GM19324 (cell line): ENCODE measurements around the gene FERMT3.

ENCODE experiments used
- ATAC-seq: cut with Tn5 transposase; IDR thresholded peaks from one replicate; pipeline ENCODE4 v1.9.1; 2021; ENCODE audit warnings: mild to moderate bottlenecking, moderate library complexity; ENCODE audit not compliant: unreplicated experiment, low FRiP score

Gene FERMT3

DNA sequence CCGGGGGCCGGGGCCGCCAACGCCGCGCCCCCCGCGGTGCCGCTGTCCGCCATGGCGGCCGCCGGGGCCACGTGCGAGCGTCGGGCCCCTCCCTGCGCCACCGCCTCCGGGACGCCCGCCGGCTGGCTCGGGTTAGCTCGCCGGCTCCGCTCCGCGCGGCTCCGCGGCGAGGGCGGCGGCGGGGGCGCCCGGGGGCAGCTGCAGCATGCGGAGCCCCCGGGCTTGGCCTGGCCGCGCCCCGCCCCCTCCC, 40.0 kb downstream of the FERMT3 start:
- peak; percentile 16 for ATAC-seq

DNA sequence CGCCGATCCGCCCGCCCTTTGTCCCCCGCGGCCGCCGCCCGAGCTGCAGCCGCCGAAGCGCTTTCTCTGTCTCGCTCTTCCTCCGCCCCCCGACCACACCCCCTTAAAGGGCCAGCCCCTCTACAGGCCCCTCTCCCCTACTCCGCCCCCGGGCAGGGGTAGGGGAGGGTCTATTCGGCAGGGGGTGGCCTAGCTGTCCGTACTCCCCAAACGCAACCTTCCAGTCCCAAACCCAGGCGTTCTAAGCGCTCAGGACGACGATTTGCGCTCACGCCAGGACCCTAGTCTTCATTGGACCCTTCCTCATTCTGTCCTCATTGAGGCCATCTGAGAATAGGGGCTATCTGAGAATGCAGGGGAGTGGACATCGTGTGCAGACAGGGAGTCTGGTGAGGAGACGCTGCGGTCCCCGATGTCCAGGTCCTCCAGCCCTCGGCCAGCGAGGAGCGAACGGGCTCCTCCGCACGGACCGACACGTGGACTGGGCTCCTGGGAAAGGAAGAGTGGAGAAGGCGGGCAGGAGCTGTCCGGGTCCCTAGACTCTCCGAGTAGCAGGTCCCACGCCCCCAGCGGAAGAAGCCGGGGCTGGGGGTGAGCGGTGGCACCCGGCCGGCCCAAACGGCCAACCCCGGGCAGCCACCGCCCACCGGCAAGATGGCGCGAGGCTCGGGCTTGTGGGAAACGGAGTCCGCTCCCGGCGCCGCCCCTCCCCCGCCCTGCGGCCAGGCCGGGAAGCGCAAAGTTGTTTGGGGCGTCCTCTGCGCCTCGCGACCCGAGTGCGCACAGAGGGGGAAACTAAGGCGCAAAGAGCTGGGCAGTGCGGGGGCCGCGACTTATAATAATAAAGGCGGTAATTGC, 40.6 kb downstream of the FERMT3 start, which contains the start of gene PPP1R14B:
TSS of gene PPP1R14B (minus strand) at position 73 of the 858 bp plus-strand sequence. CDS start 270 bp downstream, outside the sequence.
- ATAC-seq = peak; percentile 37

DNA sequence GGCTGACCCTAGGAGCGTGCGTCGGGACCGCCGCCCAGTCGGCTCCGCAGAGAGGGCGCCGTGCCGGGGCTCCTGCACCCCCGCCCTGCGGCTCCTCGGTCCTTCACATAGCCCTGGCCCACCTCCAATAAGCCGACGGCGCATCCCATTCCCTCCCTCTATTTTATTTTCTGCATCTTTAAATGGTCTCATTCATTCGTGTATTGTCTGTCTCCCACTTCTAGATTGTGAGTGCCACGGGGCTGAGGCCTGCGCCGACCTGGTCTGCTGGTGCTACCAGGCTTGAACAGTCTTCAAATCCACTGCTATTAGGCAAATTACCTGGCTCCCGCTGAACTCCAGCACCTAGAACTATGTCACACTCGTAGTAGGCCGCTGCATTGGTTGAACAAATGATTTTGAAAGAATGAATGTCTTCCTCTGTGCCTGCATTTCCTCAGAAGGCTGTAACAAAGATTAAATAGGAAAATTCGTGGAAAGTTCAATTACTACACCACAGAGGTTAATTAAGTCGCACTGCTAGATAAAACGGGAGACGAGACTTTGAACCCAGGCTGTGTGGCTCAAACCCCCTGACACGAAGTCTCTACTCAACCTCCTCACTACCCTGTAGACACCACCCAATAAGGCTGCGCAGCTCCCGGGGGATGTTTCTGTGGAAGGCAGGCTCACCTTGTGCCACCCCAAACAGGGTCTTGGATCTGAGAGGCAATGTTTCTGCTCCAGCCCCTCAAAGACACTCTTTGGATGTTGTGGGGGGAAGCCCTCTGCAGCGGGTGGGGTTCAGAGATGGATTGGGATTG, 41.4 kb downstream of the FERMT3 start:
- ATAC-seq = no peak

DNA sequence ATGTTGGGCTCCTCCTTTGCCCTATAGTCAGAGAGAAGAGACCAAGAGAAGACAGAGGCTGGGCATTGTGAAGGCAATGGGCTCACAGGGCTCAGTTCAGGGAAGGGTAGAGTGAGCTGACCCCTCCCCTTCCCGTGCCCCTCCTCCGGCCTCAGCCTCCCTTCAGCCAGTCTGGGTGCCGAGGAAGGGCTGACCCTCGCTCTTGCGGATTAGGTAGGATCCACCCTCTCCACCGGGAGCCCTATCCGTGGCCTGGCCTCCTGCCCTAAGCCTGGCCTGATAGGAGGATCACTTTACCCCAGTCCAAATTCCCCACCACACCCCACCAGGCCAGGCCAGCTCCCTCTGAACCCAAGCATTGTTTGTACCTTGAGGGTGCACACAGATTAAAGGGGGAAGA, 42.1 kb downstream of the FERMT3 start:
- no peak for ATAC-seq

DNA sequence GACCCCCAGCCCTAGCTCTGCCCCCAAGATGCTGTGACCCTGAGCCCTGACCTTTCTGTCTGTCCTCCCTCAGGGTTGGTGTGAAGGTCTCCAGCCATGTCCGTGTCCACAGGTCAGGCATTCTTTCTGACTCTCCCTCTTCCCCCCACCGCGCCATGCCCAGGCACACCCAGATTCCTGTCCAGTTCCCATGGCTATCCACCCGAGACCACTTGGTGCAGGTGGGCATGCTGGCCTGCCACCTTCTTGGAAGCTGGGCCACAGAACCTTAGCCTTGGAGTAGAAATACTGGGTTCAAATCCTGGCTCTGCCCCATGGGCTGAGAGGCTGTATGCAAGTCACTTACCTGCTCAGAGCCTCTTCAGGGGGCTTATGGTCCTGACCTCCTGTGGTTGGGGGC, 42.5 kb downstream of the FERMT3 start:
- no peak for ATAC-seq

DNA sequence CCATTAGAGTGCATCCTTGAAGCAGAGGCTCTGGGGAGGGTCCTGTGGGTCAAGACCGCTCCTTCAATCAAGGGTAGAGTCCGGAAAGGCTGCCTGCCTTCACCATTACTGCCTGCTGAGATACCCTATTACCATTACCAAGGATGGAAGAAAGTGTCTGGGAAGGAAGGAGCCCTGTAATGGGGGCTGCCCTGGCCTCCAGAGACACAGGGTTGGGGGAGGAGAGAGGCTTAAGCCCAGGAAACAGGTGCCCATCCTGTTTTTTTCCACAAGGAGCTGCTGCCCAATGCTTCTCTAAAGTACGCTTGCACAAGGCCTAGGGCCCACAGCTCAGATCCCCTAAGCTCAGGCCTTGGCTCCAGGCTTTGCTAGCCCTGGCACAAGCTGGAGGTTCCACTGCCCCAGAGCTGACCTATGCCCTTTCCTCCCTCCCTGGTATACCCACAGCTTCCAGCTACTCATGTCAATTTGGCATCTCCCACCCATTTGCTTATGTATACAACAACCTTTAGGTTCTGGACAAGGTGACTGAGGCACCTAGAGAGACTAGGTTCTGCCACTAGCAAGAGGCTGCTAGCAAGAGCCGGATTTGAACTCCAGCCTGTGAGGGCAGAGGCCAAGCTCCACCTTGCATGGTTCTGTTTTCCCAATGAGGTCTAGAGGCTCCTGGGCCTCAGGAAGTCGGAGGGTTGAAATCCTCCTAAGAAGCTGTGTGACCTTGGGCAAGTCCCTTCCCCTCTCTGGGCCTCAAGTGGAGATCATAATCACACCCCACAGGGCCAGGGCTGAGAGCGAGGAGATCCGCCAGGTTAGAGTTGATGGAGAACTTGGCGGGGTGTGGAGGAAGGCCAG, 43.3 kb downstream of the FERMT3 start:
- no peak for ATAC-seq

DNA sequence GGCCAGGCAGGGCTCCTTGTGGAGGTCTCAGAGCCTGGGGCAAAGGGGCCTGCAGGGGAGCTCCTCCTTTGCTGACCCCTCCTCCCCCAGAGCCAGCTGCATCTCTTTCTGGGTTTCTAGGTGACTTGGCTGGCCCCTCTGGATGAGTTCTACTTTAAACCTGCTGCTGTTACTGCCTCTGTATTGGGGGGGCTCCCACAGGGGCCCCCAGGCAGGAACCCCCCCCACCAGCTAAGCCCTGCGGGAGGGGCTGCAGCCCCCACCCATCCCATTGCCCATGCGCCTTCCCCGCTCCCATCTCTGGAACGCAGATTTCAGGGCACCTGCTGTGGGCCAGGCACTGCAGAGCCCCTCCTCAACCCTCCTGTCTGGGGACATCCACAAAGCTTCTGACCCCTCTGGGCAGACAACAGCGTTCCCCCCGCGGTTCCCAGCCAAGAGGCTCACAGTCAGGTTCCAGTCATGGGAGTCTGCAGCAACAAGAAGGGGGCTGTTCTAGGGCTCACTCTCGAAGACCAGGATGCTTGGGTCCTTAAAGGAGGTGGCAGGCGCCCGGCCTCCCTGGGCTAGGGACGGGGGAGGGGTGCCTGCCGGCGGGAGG, 44.0 kb downstream of the FERMT3 start:
- no peak for ATAC-seq

DNA sequence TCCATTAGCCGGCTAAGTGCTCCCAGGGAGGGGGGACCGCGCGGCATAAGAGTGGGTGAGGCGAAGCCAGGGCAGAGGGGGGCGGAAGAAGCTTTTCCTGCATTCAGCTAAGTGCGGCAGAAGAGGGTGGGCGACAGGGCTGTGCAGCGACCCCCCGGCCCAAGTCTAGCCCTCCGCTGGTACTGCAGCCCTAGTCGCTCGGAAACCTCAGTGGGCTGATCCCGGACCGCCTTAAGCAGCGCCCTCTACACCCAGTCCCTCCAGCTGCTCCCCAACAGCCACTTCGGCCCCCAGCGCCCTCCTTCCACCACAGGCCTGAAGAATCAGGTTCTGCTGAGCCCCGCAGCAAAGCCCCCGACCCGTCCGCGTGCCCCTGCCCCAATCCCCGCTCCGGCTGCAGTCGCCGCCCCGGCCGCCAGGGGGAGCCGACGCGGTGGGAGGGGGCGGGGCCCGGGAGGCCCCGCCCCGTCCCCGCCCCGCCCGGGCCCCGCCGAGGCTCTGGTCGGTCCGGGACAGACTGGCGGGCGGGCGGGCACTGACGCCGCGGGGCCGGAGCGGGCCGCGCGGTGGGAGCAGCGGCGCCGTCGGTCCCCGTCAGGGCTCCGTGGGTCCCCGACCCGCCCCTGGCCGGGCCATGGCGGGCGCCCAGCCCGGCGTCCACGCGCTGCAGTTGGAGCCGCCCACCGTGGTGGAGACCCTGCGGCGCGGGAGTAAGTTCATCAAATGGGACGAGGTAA, 44.7 kb downstream of the FERMT3 start, which contains the start of gene PLCB3:
TSS of gene PLCB3 (plus strand) at position 515 of the 737 bp plus-strand sequence. CDS start at position 635, 120 bp downstream.
- ATAC-seq = peak; percentile 34

DNA sequence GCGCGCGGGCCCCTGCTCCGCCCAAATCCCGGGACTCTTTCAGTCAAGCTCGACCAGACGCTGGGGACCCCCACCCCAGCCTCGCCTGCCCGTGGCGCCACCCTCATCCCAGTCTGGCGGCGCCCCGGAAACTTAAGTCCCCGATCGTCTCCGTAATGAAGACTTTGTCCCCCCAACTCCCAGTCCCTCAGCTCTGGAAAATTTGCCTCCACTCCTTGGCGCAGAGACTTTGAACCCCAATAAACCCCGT, 45.2 kb downstream of the FERMT3 start:
- ATAC-seq = no peak

DNA sequence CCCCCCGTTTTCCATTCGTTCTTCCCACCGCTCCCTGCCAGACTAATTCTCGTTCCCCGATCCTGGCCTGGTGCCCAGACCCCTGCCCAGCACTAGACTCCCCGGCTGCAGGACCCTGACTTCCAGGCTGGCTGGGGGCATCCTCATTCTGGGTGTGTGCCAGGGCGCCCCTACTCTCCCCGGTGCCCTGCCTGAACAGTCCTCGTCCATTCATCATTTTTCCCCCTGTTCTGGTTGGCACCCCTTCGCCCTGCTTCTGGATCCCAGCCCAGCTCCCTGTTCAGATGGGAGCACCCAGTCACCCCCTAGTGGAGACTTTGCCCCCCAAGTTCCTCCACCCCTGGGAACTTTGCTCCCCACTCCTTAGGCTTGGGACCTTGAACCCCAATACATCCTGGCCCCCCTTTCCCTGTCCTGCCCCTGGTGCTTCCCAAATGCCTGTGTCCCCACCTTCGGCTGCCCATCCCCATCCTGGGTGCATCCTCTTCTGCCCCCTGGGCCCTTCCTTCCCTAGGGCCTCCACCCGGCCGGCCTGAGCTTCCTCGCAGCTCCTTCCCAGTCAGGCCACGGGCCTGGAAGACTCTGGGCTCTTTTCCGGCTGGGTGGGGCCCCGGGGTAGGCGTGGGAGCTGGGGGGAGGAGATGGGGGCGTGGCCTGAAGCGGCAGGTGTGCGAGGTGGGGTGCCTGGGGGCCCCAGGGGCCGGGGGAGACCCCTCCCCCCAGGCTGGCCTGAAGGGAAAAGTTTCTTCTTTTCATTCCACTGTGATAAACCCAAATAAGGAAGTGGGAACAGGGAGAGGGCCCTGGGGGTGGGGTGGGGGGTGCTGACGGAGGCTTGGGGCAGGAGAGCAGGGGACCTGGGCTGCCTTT, 45.7 kb downstream of the FERMT3 start:
- ATAC-seq = no peak

DNA sequence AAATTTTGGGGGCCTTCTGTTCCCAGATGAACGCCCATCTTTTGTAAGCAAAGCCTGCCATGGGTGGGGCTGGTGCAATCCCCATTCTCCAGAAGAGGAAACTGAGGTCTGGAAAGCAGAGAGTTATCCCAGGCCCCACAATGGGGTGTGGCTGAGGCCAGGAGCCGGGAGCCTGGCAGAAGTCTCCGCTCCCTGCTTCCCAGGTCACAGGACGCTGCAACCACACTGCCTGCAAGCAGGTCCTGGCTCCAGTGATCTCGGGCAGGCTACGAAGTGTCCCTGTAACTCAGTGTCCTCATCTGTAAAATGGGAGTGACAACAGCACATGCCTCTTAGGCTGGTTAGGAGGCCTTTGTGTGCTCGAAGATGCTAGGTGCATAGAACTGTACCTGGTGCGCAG, 46.5 kb downstream of the FERMT3 start:
- ATAC-seq = no peak

DNA sequence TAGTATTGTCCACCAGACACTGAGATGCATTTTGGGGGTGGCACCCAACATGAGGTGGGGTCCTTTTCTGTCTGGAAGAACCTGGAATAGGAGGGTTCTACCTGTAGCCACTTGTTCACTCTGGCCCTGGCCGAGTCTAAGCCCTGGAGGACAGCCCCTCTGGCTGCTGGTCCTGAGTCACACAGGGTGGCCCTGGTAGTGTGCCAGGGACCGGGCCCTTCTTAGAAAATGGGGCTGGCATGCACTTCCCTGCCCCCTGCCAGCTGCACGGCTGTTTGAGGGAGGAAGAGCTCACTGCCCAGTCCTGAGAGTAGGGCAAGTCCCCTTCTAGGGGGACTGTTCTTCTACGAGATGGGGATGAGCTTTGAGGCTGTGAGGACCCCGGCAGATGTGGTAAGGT, 47.0 kb downstream of the FERMT3 start:
- ATAC-seq = no peak

DNA sequence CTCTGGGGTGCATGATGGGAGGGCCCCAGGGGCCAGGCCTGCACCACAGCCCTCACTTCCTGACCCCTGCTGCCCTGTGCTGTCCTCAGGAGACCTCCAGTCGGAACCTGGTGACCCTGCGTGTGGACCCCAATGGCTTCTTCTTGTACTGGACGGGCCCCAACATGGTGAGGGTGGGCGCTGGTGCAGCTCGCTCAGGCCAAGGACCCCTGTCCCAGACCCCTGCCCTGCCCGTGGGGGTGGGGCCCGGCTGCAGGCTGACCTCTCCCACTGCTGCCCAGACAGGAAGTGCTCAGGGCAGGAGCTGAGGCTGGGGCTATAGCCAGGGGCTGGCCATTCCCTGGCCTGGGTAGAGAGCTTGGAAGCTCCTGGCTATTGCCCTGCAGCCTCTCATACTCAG, 47.8 kb downstream of the FERMT3 start:
- ATAC-seq = no peak

DNA sequence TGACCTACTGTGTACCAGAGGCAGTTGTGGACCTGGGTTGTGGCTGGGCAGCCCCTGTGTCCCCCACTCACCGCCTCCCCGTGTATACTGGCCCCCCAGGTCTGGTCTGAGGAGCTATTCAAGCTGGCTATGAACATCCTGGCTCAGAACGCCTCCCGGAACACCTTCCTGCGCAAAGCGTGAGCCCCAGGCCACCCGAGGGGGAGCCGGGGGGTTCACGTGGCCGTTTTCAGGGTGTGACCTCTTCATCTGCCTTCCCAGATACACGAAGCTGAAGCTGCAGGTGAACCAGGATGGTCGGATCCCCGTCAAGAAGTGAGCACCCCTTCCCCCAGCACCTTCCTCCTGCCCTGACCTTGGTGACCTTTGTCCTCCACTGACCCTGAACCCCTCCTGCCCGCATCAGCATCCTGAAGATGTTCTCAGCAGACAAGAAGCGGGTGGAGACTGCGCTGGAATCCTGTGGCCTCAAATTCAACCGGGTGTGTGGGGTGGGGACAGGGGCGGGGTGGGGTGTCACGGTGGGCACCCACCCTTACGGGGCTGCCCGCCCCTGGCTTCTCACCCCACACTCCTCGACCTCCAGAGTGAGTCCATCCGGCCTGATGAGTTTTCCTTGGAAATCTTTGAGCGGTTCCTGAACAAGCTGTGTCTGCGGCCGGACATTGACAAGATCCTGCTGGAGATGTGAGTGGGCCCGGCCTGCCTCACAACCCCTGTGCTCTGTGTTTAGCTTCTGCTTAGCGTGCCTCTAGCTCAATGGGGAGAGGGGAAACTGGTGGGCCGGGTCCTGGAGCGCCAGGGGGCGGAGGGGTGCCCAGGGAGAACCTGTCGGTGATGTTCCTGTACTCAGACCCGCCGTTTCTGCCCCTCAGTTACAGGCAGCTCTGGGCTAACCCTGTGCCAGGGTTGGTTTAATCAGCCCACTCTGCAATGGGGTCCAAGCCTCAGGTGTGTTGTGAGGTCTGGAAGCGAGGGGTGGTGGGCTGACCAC, 48.9 kb downstream of the FERMT3 start:
- ATAC-seq = no peak

DNA sequence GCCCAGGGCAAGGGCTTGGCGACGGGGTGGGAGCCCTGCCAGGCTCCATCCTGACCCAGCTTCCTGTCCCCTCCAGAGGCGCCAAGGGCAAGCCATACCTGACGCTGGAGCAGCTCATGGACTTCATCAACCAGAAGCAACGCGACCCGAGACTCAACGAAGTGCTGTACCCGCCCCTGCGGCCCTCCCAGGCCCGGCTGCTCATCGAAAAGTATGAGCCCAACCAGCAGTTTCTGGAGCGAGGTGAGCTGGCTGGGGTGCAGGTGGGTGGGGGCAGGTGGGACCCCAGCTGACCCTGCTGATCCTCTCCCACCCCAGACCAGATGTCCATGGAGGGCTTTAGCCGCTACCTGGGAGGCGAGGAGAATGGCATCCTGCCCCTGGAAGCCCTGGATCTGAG, 49.8 kb downstream of the FERMT3 start:
- no peak for ATAC-seq

DNA sequence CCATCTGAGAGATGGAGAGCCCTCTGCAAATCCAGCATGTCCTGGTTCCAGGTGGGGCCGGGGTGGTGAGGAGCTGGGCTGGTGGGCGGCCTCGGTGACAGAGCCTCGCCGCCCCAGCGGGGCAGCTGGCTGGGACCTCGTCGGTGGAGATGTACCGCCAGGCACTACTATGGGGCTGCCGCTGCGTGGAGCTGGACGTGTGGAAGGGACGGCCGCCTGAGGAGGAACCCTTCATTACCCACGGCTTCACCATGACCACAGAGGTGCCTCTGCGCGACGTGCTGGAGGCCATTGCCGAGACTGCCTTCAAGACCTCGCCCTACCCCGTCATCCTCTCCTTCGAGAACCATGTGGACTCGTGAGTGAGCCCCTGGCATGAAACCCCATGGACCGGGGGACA, 51.8 kb downstream of the FERMT3 start:
- ATAC-seq = no peak

DNA sequence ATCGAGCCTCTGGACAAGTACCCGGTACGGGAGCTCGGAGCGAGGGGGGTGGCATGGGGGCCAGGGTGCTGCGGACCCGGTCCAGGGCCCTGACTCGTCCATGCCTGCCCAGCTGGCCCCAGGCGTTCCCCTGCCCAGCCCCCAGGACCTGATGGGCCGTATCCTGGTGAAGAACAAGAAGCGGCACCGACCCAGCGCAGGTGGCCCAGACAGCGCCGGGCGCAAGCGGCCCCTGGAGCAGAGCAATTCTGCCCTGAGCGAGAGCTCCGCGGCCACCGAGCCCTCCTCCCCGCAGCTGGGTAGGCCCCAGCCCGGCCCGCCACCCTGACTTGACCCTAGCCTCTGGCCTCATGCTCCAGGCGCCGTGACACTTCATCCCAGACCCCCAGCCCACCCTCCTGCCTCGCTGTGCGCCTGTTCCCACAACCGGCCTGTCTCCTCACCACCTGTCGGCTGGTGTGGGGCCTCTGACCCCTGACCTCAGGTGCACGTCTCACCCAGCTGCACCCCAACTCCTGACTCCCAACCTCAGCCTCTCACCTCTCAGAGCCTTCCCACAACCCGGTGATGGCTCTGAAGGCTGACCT, 52.5 kb downstream of the FERMT3 start:
- no peak for ATAC-seq
